Right lobe of liver (tissue), 6 donors: ENCODE results near the gene SPTBN5. TPM values are rescaled to one million over a fixed set of nuclear protein-coding genes. Genes with fewer than 3 reads are reported as not detected.

Experiments used
- ATAC-seq, 4 donors: fragments of 200-7000 bp; cut with Tn5 transposase; one replicate each; pipeline ENCODE4 v1.9.1; 2020; ENCODE audit warnings: mild to moderate bottlenecking in 4 of 4, moderate library complexity in 4 of 4
- DNase-seq, 3 donors: peaks; one replicate each; pipeline ENCODE4 v3.0.0-alpha.2; 2020
- H3K27ac ChIP-seq, 3 donors: fragments of 200-600 bp; one replicate each; pipeline ENCODE4 v1.8.0; 2022
- H3K27me3 ChIP-seq, 2 donors: fragments of 200-600 bp; one replicate each; pipeline ENCODE4 v1.8.0; 2022
- H3K36me3 ChIP-seq, 4 donors: fragments of 200-600 bp; sonication (generic) in 1 of 4; one replicate each; pipeline versions ENCODE4 v1.5.1 to v1.8.0; 2017 to 2022; ENCODE audit warnings: control low read depth in 1 of 4
- H3K4me1 ChIP-seq, 4 donors: fragments of 200-600 bp; sonication (generic) in 1 of 4; one replicate each; pipeline versions ENCODE4 v1.5.1 to v1.8.0; 2017 to 2022; ENCODE audit warnings: control low read depth in 1 of 4
- H3K4me3 ChIP-seq, 3 donors: fragments of 200-600 bp; one replicate each; pipeline ENCODE4 v1.8.0; 2022
- H3K9me3 ChIP-seq, 4 donors: fragments of 200-600 bp; sonication (generic) in 1 of 4; one replicate each; pipeline versions ENCODE4 v1.5.1 to v1.8.0; 2017 to 2022; ENCODE audit warnings: control low read depth in 1 of 4
- POLR2A ChIP-seq: fragments of 450-650 bp; IDR thresholded peaks from one replicate; pipeline ENCODE4 v1.6.1; 2017; ENCODE audit warnings: antibody characterized with exemption, mild to moderate bottlenecking
- WGBS: methylation state at CpG from one replicate; pipeline ENCODE4 v1.1.6; 2018; ENCODE audit warnings: low coverage, low lambda C conversion rate; ENCODE audit not compliant: insufficient coverage; ENCODE audit errors: missing lambda C conversion rate; 5-methylcytosine and 5-hydroxymethylcytosine counted together
- intact Hi-C, 2 donors: fragments of 100-400 bp; cut with DNase I; formaldehyde crosslinking; loops; one replicate each; pipeline versions ENCODE4 v1.11.2 to v1.14.1; 2022
- total RNA-seq, 6 experiments: library from RNA; depleted of rRNA in 2 of 6; stranded (reverse); fragments of >200 nt in 2 of 6; fragmentation: NEBNext Ultra II Directional in 3 of 6; extraction: Animal tissue kit (Norgen Biotek cat#: 25700) in 3 of 6; gene quantifications; one replicate each; pipeline versions ENCODE4 v1.1.0 to v1.2.4, GENCODE V29; 2016 to 2023
- TF ChIP-seq, protein P1 (sequence below), 4 donors: fragments of 200-600 bp in 3 of 4; fragments of 450-650 bp in 1 of 4; IDR thresholded peaks; one replicate each; pipeline versions ENCODE4 v1.5.1 to v1.8.0; 2016 to 2022; ENCODE audit warnings: antibody characterized with exemption in 4 of 4, mild to moderate bottlenecking in 2 of 4
- donor health status: DM: no; HTN: yes; CAD: no.
- donor health status: DM: no; HTN: no; CAD: no.
- donor health status: DM: no; HTN: no; CAD: no.
- donor health status: DM: no; HTN: yes; CAD: no.
- donor health status: DM: no; HTN: yes; CAD: no.

SPTBN5 gene
- total RNA-seq, 6 experiments from 2014 or later: 0.06 to 3.2 (median 0.81) TPM

DNA sequence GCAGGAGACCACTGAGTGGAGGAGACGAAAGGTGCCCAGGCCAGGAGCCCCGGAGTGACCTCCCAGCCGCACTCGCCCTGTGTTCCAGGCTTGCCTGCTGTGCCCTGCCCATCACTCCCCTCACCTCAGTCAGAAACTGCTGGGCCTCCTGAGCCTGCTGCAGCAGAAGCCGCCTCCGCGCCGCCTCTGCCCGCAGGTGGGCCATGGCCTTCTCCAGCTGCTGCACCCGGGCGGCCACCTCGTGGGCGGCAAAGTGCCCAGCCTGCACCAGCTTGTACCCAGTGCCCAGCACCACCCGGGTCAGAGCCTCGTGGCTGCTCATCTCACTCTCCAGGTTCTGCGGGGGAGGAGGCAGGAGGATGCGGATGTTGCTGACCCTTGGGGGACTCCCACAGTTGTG, 37.6 kb downstream of the SPTBN5 start:
- Histone ChIP-seq H3K27me3 (no peaks in the 10 kb centered on the region), H3K36me3 (no peaks in the 10 kb centered on the region), H3K4me1 (no peaks in the 10 kb centered on the region), H3K9me3 (no peaks in the 10 kb centered on the region), H3K27ac (no peak overlapping the region), H3K4me3 (no peak overlapping the region)
- intact Hi-C loops: no loop called here
- TF ChIP-seq, protein P1, sequence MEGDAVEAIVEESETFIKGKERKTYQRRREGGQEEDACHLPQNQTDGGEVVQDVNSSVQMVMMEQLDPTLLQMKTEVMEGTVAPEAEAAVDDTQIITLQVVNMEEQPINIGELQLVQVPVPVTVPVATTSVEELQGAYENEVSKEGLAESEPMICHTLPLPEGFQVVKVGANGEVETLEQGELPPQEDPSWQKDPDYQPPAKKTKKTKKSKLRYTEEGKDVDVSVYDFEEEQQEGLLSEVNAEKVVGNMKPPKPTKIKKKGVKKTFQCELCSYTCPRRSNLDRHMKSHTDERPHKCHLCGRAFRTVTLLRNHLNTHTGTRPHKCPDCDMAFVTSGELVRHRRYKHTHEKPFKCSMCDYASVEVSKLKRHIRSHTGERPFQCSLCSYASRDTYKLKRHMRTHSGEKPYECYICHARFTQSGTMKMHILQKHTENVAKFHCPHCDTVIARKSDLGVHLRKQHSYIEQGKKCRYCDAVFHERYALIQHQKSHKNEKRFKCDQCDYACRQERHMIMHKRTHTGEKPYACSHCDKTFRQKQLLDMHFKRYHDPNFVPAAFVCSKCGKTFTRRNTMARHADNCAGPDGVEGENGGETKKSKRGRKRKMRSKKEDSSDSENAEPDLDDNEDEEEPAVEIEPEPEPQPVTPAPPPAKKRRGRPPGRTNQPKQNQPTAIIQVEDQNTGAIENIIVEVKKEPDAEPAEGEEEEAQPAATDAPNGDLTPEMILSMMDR (IDR thresholded peaks at IDR 0.05): no peak
- TF ChIP-seq POLR2A: no peak
- no CpG with 5 or more reads among the region's 17 CpGs for WGBS
- no peak for ATAC-seq
- no peak for DNase-seq

- H3K27me3 ChIP-seq: no peaks in the 10 kb centered on the region
- no peaks in the 10 kb centered on the region for H3K4me1 ChIP-seq
- no peaks in the 10 kb centered on the region for H3K9me3 ChIP-seq
- TF ChIP-seq POLR2A: no peak
- TF ChIP-seq, protein P1 (IDR thresholded peaks at IDR 0.05): no peak
- no peak for DNase-seq
- intact Hi-C loops: no loop called here
- WGBS: 60% methylated on average over 3 of the region's 30 CpGs
- ATAC-seq: no peak
- no peak overlapping the region for H3K4me3 ChIP-seq
- H3K36me3 ChIP-seq: no peaks in the 10 kb centered on the region
- H3K27ac ChIP-seq: no peak overlapping the region
These were observed 38.4 kb downstream of the SPTBN5 start for GRCh38 chr15:41855261-41855961.

- H3K27me3 ChIP-seq: no peaks in the 10 kb centered on the region
- no peak for TF ChIP-seq POLR2A
- TF ChIP-seq, protein P1 (IDR thresholded peaks at IDR 0.05): no peak
- no peaks in the 10 kb centered on the region for H3K36me3 ChIP-seq
- no CpG with 5 or more reads among the region's 9 CpGs for WGBS
- H3K27ac ChIP-seq: no peak overlapping the region
- no peaks in the 10 kb centered on the region for H3K4me1 ChIP-seq
- H3K4me3 ChIP-seq: no peak overlapping the region
- no peaks in the 10 kb centered on the region for H3K9me3 ChIP-seq
- intact Hi-C loops: no loop called here
- no peak for DNase-seq
- no peak for ATAC-seq
These were observed 39.4 kb downstream of the SPTBN5 start for GRCh38 chr15:41854443-41854842.

DNA sequence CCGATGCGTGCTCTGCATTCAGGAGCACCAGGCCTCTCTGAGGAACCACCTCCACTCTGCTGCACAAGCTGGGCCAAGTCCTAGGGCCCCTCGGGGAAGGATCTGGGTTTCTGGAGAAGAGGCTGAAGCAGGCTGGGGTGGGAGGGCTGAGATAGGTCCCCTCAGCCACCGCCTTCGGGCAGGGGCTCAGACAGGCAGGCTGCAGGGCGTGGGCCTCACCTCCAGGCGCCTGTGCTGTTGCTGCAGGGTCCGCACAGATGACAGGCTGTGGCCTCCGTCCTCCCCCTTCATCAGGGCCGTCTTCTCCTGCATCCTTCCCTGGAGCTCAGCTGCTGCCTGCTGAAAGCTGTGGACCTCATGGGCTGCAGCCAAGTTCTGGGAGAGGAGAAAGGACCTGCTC, 40.0 kb downstream of the SPTBN5 start:
- Histone ChIP-seq H3K27ac (no peak overlapping the region), H3K36me3 (no peaks in the 10 kb centered on the region), H3K27me3 (no peaks in the 10 kb centered on the region), H3K4me3 (no peak overlapping the region), H3K9me3 (no peaks in the 10 kb centered on the region), H3K4me1 (no peaks in the 10 kb centered on the region)
- 93% methylated on average over 2 of the region's 10 CpGs for WGBS
- intact Hi-C loops: no loop called here
- DNase-seq (no peak), ATAC-seq (no peak)
- TF ChIP-seq, protein P1 (IDR thresholded peaks at IDR 0.05): no peak
